ENCODE data around the gene COX8C.

DNA sequence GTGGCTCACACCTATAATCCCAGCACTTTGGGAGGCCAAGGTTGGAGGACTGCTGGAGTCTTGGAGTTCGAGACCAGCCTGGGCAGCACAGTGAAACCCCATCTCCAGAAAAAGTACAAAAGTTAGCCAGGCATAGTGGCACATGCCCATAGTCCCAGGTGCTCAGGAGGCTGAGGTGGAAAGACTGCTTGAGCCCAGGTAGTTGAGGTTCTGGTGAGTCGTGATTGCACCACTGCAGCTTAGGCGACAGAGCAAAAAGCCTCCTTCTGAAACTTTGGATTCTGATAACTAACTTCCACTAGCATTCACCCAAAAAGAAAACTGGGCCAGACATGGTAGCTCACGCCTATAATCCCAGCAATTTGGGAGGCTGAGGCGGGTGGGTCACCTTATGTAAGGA, 20.8 kb upstream of the COX8C start:
- TF ChIP-seq CREM (IDR thresholded peaks at IDR 0.05; ENCODE audit: low read depth), result no peak
- TF ChIP-seq HOXB6 (CRISPR knock-in tag; IDR thresholded peaks at IDR 0.05; ENCODE audit: borderline replicate concordance), result no peak
- TF ChIP-seq, protein P1, sequence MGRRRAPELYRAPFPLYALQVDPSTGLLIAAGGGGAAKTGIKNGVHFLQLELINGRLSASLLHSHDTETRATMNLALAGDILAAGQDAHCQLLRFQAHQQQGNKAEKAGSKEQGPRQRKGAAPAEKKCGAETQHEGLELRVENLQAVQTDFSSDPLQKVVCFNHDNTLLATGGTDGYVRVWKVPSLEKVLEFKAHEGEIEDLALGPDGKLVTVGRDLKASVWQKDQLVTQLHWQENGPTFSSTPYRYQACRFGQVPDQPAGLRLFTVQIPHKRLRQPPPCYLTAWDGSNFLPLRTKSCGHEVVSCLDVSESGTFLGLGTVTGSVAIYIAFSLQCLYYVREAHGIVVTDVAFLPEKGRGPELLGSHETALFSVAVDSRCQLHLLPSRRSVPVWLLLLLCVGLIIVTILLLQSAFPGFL (CRISPR knock-in tag; IDR thresholded peaks at IDR 0.05), result no peak
- TF ChIP-seq, protein P2, sequence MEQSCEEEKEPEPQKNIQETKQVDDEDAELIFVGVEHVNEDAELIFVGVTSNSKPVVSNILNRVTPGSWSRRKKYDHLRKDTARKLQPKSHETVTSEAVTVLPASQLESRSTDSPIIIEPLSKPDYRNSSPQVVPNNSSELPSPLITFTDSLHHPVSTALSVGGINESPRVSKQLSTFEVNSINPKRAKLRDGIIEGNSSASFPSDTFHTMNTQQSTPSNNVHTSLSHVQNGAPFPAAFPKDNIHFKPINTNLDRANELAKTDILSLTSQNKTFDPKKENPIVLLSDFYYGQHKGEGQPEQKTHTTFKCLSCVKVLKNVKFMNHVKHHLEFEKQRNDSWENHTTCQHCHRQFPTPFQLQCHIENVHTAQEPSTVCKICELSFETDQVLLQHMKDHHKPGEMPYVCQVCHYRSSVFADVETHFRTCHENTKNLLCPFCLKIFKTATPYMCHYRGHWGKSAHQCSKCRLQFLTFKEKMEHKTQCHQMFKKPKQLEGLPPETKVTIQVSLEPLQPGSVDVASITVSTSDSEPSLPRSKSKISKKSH (CRISPR knock-in tag; IDR thresholded peaks at IDR 0.05), result no peak
- TF ChIP-seq ZFPM2 (CRISPR knock-in tag; IDR thresholded peaks at IDR 0.05), result no peak
- TF ChIP-seq RAD51 (IDR thresholded peaks at IDR 0.05; ENCODE audit: borderline replicate concordance, low read depth), result no peak
- no peak for TF ChIP-seq HDAC6 (IDR thresholded peaks at IDR 0.05; ENCODE audit: low read depth, low read length)
